Transverse colon (tissue), 4 donors: ENCODE measurements around the gene PDCD1. TPM values are rescaled to one million over a fixed set of nuclear protein-coding genes. Genes with fewer than 3 reads are reported as not detected.
A peak's percentile ranks its signal among the peaks of the same experiment; 100 is the strongest.

Source experiments
- DNase-seq: peaks from one replicate; pipeline ENCODE4 v3.0.0-alpha.2; 2019
- H3K27ac ChIP-seq, 4 donors: fragments of 200-600 bp; sonication (generic); 2 replicates each; pipeline ENCODE4 v1.5.1; 2016 to 2018; ENCODE audit warnings: inconsistent platforms in 4 of 4
- H3K27me3 ChIP-seq: fragments of 200-600 bp; sonication (generic); 2 replicates; pipeline ENCODE4 v1.5.1; 2017; ENCODE audit warnings: inconsistent platforms
- H3K36me3 ChIP-seq, 4 donors: fragments of 200-600 bp; sonication (generic); 2 replicates each; pipeline ENCODE4 v1.5.1; 2017 to 2019; ENCODE audit warnings: inconsistent platforms in 4 of 4
- H3K4me1 ChIP-seq, 4 donors: fragments of 200-600 bp; sonication (generic); 2 replicates each; pipeline ENCODE4 v1.5.1; 2017 to 2020; ENCODE audit warnings: inconsistent platforms in 4 of 4
- H3K4me3 ChIP-seq, 4 donors: fragments of 200-600 bp; sonication (generic); 1 replicate in 1 of 4; 2 replicates in 3 of 4; pipeline versions ENCODE4 v1.5.1 to v1.6.1; 2017 to 2019; ENCODE audit warnings: inconsistent platforms in 4 of 4
- H3K9me3 ChIP-seq, 2 donors: fragments of 200-600 bp; sonication (generic); 2 replicates each; pipeline ENCODE4 v1.5.1; 2017 to 2019; ENCODE audit warnings: inconsistent platforms in 2 of 2
- EP300 ChIP-seq: sonication (generic); formaldehyde crosslinking; IDR thresholded peaks from one replicate; pipeline ENCODE4 v1.6.1; 2017; ENCODE audit warnings: antibody characterized with exemption, low read depth
- POLR2A ChIP-seq: fragments of 450-650 bp; IDR thresholded peaks from one replicate; pipeline ENCODE4 v1.6.1; 2016; ENCODE audit warnings: antibody characterized with exemption, mild to moderate bottlenecking, moderate library complexity
- POLR2AphosphoS5 ChIP-seq, 3 donors: sonication (generic); formaldehyde crosslinking; IDR thresholded peaks; one replicate each; pipeline ENCODE4 v1.6.1; 2016; ENCODE audit warnings: antibody characterized with exemption in 3 of 3
- WGBS, 2 donors: methylation state at CpG; one replicate each; pipeline ENCODE4 v1.1.5; 2018; ENCODE audit warnings: low coverage in 1 of 2; 5-methylcytosine and 5-hydroxymethylcytosine counted together
- in situ Hi-C, 4 donors: fragments of 200-750 bp; cut with MboI; loops; one replicate each; pipeline versions ENCODE4 v1.15.0 to v1.15.1; 2017; ENCODE audit warnings: low sequenced_read_pairs in 3 of 4, low pct_ligation_motif_present in 1 of 4, low pct_unique_long_range_greater_than_20kb in 1 of 4
- intact Hi-C: fragments of 100-400 bp; cut with DNase I; formaldehyde crosslinking; loops from one replicate; pipeline ENCODE4 v1.15.1; 2023; ENCODE audit warnings: low total_unique reads
- total RNA-seq, 4 donors: library from RNA; depleted of rRNA; stranded (reverse); fragments of >200 nt; gene quantifications; one replicate each; pipeline ENCODE4 v1.1.0, GENCODE V29; 2016
- TF ChIP-seq, protein P1 (sequence below), 5 experiments: fragments of 200-600 bp in 3 of 5; fragments of 450-650 bp in 2 of 5; sonication (generic) in 3 of 5; IDR thresholded peaks; 1 replicate in 2 of 5; 2 replicates in 3 of 5; pipeline ENCODE4 v1.5.1; 2016 to 2017; ENCODE audit warnings: antibody characterized with exemption in 5 of 5, inconsistent platforms in 3 of 5, mild to moderate bottlenecking in 2 of 5, moderate library complexity in 1 of 5

Gene PDCD1
- total RNA-seq, 4 donors from 2014 or later, result 0.55 to 0.64 TPM; not detected in 2

DNA sequence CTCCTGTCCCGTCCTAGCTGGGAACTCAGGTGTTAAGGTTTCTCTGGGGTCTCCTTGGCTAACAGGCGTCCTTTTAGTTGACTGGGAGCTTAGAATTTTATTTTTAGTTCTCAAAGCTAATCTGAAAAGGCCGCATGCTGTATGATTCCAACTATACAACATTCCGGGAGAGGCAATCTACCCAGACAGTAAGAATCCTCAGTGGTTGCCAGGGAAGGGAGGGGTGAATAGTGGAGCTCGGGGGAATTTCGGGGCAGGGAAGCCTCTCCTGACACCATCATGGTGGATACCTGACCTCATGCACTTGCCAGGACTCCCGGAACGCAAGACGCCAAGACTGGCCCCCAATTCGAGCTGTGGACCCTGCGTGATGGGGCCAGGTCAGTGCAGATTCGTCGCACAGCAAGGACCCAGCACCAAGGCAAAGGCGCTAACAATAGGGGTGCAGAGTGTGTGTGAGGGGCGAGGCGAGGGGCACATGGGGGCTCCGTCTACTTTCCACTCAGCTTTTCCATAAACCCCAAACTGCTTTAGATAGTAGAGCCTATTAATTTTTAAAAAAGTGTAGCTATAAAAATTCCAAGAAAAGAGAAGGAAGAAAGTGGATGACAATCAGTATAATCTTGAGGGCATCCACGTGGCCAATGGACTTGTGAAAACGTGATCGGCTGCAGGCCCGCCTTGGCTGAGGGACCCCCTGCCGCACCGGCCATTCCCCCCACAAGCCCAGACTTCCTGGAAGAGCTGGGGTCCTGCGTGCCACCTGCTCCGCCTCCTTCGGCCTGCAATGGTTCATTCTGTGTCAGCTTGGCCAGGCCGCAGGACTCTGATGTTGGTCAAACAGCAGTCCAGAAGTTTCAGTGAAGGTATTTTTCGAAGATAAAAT is 17.3 kb downstream of the PDCD1 start:
- no peaks in the 10 kb centered on the region for H3K9me3 ChIP-seq
- H3K4me3 ChIP-seq, result no peak overlapping the region
- 81 to 82% methylated on average over 6 to 28 of the region's 28 CpGs for WGBS, 2 donors
- H3K36me3 ChIP-seq, result no peaks in the 10 kb centered on the region
- DNase-seq, result no peak
- peaks cover 0 to 20% (median 13%) of the 10 kb centered on the region in 4 donors for H3K4me1 ChIP-seq
- TF ChIP-seq, protein P1, sequence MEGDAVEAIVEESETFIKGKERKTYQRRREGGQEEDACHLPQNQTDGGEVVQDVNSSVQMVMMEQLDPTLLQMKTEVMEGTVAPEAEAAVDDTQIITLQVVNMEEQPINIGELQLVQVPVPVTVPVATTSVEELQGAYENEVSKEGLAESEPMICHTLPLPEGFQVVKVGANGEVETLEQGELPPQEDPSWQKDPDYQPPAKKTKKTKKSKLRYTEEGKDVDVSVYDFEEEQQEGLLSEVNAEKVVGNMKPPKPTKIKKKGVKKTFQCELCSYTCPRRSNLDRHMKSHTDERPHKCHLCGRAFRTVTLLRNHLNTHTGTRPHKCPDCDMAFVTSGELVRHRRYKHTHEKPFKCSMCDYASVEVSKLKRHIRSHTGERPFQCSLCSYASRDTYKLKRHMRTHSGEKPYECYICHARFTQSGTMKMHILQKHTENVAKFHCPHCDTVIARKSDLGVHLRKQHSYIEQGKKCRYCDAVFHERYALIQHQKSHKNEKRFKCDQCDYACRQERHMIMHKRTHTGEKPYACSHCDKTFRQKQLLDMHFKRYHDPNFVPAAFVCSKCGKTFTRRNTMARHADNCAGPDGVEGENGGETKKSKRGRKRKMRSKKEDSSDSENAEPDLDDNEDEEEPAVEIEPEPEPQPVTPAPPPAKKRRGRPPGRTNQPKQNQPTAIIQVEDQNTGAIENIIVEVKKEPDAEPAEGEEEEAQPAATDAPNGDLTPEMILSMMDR (IDR thresholded peaks at IDR 0.05), result no peak
- TF ChIP-seq EP300 (no peak), POLR2A (no peak), POLR2AphosphoS5 (IDR thresholded peaks at IDR 0.05) (no peak)
- intact Hi-C loops, result no loop called here
- no peak overlapping the region for H3K27ac ChIP-seq
- H3K27me3 ChIP-seq, result peaks cover 19% of the 10 kb centered on the region
- in situ Hi-C loops, result no loop called here

DNA sequence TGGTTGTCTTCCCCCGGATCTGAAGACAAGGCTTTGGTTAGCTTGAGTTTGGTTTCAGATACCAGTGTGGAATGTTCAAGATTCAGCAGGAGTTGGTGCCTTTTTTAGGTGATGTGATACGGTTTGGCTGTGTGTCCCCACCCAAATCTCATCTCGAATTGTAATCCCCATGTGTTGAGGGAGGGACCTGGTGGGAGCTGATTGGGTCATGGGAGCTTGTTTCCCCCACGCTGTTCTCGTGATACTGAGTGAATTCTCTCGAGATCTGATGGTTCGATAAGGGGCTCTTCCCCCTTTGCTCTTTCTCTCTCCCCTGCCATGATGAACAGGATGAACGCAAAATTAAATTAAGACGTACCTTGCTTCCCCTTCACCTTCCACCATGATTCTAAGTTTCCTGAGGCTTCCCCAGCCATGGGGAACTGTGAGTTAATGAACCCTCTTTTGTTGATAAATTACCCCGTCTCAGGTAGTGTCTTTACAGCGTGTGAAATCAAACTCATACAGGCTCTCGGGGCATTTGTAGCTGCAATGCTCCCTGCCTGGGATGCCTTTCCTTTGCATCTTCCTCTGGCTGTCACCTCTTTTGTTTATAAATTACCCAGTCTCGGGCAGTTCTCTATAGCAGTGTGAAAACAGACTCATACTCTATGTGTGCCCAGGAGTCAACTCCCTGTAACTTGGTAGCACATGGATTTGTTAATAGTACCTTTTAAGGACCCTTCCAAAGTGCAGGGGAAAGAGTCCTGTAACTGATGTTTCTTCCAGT is 21.3 kb downstream of the PDCD1 start:
- Histone ChIP-seq H3K4me1 (peaks cover 0 to 3% (median 0%) of the 10 kb centered on the region in 4 donors), H3K9me3 (no peaks in the 10 kb centered on the region), H3K36me3 (no peaks in the 10 kb centered on the region), H3K27ac (no peak overlapping the region), H3K4me3 (no peak overlapping the region), H3K27me3 (peaks cover 25% of the 10 kb centered on the region)
- in situ Hi-C loops, result no loop called here
- TF ChIP-seq EP300 (no peak), POLR2AphosphoS5 (IDR thresholded peaks at IDR 0.05) (no peak), POLR2A (no peak)
- TF ChIP-seq, protein P1 (IDR thresholded peaks at IDR 0.05), result no peak
- 67 to 72% methylated on average over 6 to 13 of the region's 13 CpGs for WGBS, 2 donors
- no peak for DNase-seq
- intact Hi-C loops, result no loop called here

DNA sequence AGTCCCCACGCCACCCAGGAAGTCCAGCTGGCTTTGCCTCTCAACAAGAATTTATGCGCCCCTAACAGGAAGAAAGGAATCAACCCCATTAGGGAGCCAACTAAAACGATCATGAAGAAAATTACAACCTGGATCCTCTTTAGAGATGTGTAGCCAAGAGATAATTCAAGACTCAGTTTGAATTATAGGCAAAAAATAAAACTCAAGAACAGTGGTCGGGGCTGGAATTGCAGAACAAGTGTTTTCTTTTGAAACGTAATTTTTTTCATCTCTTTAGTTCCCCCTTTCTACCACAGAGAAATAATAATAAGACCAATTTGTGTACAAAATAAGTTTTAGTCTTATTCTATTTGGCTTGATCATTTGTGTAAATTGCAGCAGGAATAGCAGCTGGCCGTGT is 22.4 kb downstream of the PDCD1 start:
- no peak overlapping the region for H3K4me3 ChIP-seq
- H3K4me1 ChIP-seq, result peaks cover 0 to 3% (median 0%) of the 10 kb centered on the region in 4 donors
- no peak for TF ChIP-seq POLR2AphosphoS5 (IDR thresholded peaks at IDR 0.05)
- TF ChIP-seq, protein P1 (IDR thresholded peaks at IDR 0.05), result peak in 1 of 5 experiments; percentile 15
- intact Hi-C loops (no loop called here), in situ Hi-C loops (no loop called here)
- WGBS, 2 donors, result 55 to 56% methylated on average over 6 of the region's 6 CpGs
- H3K27ac ChIP-seq, result no peak overlapping the region
- H3K27me3 ChIP-seq, result peaks cover 28% of the 10 kb centered on the region
- no peaks in the 10 kb centered on the region for H3K36me3 ChIP-seq
- H3K9me3 ChIP-seq, result no peaks in the 10 kb centered on the region
- no peak for DNase-seq

DNA sequence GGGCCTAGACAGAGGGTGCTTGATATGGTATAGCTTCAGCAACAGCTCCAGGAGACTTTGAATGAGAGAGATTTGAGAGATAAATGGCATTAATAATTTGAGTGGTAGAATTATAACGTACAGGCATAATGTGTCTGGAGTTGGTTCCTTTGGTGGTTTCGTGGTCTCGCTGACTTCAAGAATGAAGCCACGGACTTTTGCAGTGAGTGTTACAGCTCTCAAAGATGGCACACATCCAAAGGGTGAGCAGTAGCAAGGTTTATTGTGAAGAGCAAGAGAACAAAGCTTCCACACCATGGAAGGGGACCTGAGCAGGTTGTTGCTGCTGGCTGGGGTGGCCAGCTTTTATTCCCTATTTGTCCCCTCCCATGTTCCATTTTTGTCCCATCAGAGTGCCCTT is 23.1 kb downstream of the PDCD1 start:
- intact Hi-C loops (no loop called here), in situ Hi-C loops (no loop called here)
- DNase-seq, result no peak
- Histone ChIP-seq H3K4me3 (no peak overlapping the region), H3K27me3 (peaks cover 28% of the 10 kb centered on the region), H3K36me3 (no peaks in the 10 kb centered on the region), H3K9me3 (no peaks in the 10 kb centered on the region), H3K4me1 (peaks cover 0 to 3% (median 0%) of the 10 kb centered on the region in 4 donors), H3K27ac (no peak overlapping the region)
- 60 to 74% methylated on average over 4 of the region's 4 CpGs for WGBS, 2 donors
- TF ChIP-seq POLR2A (no peak), EP300 (no peak), POLR2AphosphoS5 (IDR thresholded peaks at IDR 0.05) (no peak)
- TF ChIP-seq, protein P1 (IDR thresholded peaks at IDR 0.05), result no peak
